HG03095 (cell line): ENCODE measurements around the gene TMEM131.
"Not testable (repeated sequence)": the region's sequence is repeated elsewhere in the genome, so short reads cannot be mapped to it uniquely, and the experiment has no call there.

ENCODE experiments used
- ATAC-seq: cut with Tn5 transposase; IDR thresholded peaks from one replicate; pipeline ENCODE4 v1.9.1; 2021; ENCODE audit warnings: moderate library complexity; ENCODE audit not compliant: unreplicated experiment

The TMEM131 gene

GRCh38 chr2:97714084-97714949, 281.4 kb downstream of the TMEM131 start:
- ATAC-seq: no peak

- ATAC-seq: no peak
Observed at GRCh38 chr2:97713296-97714083, 282.3 kb downstream of the TMEM131 start, which contains the start of gene ZAP70. TSS of gene ZAP70 (plus strand) at chr2:97713576. CDS start at chr2:97724037, 10,461 bp downstream.

GRCh38 chr2:97712693-97713295, 283.0 kb downstream of the TMEM131 start:
- no peak for ATAC-seq

- not testable (repeated sequence) for ATAC-seq
Observed at GRCh38 chr2:97712175-97712574, 283.6 kb downstream of the TMEM131 start.

DNA sequence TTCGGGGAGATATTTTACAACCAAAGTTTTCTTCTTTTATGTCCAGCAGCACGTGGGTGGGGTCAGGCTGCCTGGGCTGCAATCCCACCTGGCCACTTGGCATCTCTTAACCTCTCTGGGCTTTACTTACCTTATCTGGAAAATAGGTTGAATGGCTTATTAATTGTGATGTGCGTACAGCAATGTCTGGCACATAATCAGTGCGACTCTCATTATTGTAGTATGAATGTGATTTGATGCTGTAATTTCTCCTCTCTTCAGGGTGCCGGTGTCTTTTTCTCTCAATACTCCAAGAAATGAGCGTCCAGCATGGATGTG, 284.4 kb downstream of the TMEM131 start:
- ATAC-seq: no peak

- no peak for ATAC-seq
Observed at GRCh38 chr2:97708608-97709007, 287.1 kb downstream of the TMEM131 start.

DNA sequence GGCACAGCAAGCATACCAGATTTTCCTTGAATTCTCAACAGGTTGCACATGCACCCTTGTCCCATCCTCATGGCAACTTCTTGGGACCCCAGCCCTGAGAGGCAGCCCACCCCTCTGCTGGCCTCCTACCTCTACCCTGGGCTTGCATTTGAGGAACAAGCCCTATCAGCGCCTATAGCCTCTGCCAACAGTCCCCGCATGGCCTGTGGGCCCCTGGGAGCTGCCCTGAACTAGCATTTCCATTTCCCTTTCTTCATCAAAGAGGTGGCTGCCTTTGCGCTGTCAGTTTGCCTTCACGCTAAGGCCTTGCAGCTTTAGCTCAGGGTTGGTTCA, 287.7 kb downstream of the TMEM131 start:
- ATAC-seq: no peak

GRCh38 chr2:97707362-97708047, 288.2 kb downstream of the TMEM131 start:
- ATAC-seq: no peak

GRCh38 chr2:97706708-97707345, 288.9 kb downstream of the TMEM131 start:
- no peak for ATAC-seq
